HepG2 (cell line): ENCODE measurements around the gene PDIA6. TPM values are rescaled to one million over a fixed set of nuclear protein-coding genes. Genes with fewer than 3 reads are reported as not detected.

Experiments used
- BCL3 ChIP-seq: sonication (generic); formaldehyde crosslinking; IDR thresholded peaks from 2 replicates; pipeline ENCODE4 v1.5.1; 2020; ENCODE audit warnings: mild to moderate bottlenecking, missing genetic modification reagents, moderate library complexity
- CEBPB ChIP-seq: IDR thresholded peaks from 2 replicates; pipeline ENCODE4 v1.6.1; 2011; ENCODE audit warnings: low read depth, low read length, improper control_type of control experiment, borderline replicate concordance
- DR1 ChIP-seq: sonication (generic); formaldehyde crosslinking; IDR thresholded peaks from 2 replicates; pipeline ENCODE4 v1.8.0; 2021; ENCODE audit warnings: mild to moderate bottlenecking, missing genetic modification reagents, inconsistent platforms
- GPN1 ChIP-seq: sonication (generic); formaldehyde crosslinking; IDR thresholded peaks from 2 replicates; pipeline ENCODE4 v1.5.1; 2020; ENCODE audit warnings: missing genetic modification reagents, borderline replicate concordance
- HIC2 ChIP-seq: sonication (generic); formaldehyde crosslinking; IDR thresholded peaks from 2 replicates; pipeline ENCODE4 v1.9.0; 2022; ENCODE audit warnings: low read depth, missing genetic modification reagents
- HNF4G ChIP-seq, 2 experiments: sonication (generic) in 1 of 2; formaldehyde crosslinking in 1 of 2; IDR thresholded peaks; 2 replicates each; pipeline versions ENCODE4 v1.4.0 to v1.6.1; 2011 to 2020; ENCODE audit warnings: borderline replicate concordance in 2 of 2, low read depth in 2 of 2, mild to moderate bottlenecking in 2 of 2, low read length in 1 of 2, missing genetic modification reagents in 1 of 2, moderate library complexity in 1 of 2
- MIER2 ChIP-seq: IDR thresholded peaks from 2 replicates; pipeline ENCODE4 v1.6.1; 2016; ENCODE audit warnings: missing biosample characterization, missing genetic modification reagents
- PATZ1 ChIP-seq: sonication (generic); formaldehyde crosslinking; IDR thresholded peaks from 2 replicates; pipeline ENCODE4 v1.4.0; 2020; ENCODE audit warnings: missing genetic modification reagents
- PHF8 ChIP-seq: sonication (generic); formaldehyde crosslinking; IDR thresholded peaks from 2 replicates; pipeline ENCODE4 v1.5.0; 2020; ENCODE audit warnings: missing genetic modification reagents
- PRDM15 ChIP-seq: sonication (generic); formaldehyde crosslinking; IDR thresholded peaks from 2 replicates; pipeline ENCODE4 v1.4.0; 2020; ENCODE audit warnings: missing genetic modification reagents
- TBL1XR1 ChIP-seq: fragments of 150-350 bp; IDR thresholded peaks from 2 replicates; pipeline ENCODE4 v1.6.1; 2014; ENCODE audit warnings: borderline replicate concordance, low read length; ENCODE audit not compliant: partially characterized antibody
- UBTF ChIP-seq: sonication (generic); formaldehyde crosslinking; IDR thresholded peaks from 2 replicates; pipeline ENCODE4 v1.4.0; 2020; ENCODE audit warnings: mild to moderate bottlenecking, missing genetic modification reagents
- YY1 ChIP-seq: IDR thresholded peaks from 2 replicates; pipeline ENCODE4 v1.6.1; 2011; ENCODE audit warnings: low read length, low read depth, moderate library complexity, mild to moderate bottlenecking; ENCODE audit not compliant: insufficient read depth, insufficient replicate concordance
- ZNF282 ChIP-seq: fragments of 450-650 bp; IDR thresholded peaks from 2 replicates; pipeline ENCODE4 v1.6.1; 2018; ENCODE audit not compliant: partially characterized antibody
- ZNF547 ChIP-seq: sonication (generic); formaldehyde crosslinking; IDR thresholded peaks from 2 replicates; pipeline ENCODE4 v1.5.1; 2020; ENCODE audit warnings: mild to moderate bottlenecking, missing genetic modification reagents
- ZNF660 ChIP-seq: sonication (generic); formaldehyde crosslinking; IDR thresholded peaks from 2 replicates; pipeline ENCODE4 v1.5.1; 2020; ENCODE audit warnings: mild to moderate bottlenecking, low read depth, missing genetic modification reagents, borderline replicate concordance
- ZNF761 ChIP-seq: sonication (generic); formaldehyde crosslinking; conservative IDR thresholded peaks from 2 replicates; pipeline ENCODE4 v1.4.0; 2020; ENCODE audit warnings: mild to moderate bottlenecking, missing genetic modification reagents
- polyA plus RNA-seq, 8 experiments: library from polyadenylated mRNA; depleted of rRNA in 3 of 8; stranded (reverse) in 7 of 8; unstranded in 1 of 8; fragments of >200 nt; fragmentation: Illumina TruSeq in 4 of 8; extraction: Trizol in 4 of 8; gene quantifications; 2 replicates each; pipeline versions ENCODE4 v1.2.1 to v1.2.3, GENCODE V29; 2011 to 2016; ENCODE audit warnings: low read depth in 4 of 8, missing spikeins in 1 of 8, mixed read lengths in 1 of 8; ENCODE audit not compliant: insufficient read depth in 1 of 8
- total RNA-seq, 5 experiments: library from RNA; depleted of rRNA; stranded (reverse); fragments of >200 nt; fragmentation: Illumina TruSeq; extraction: Trizol; gene quantifications; 2 replicates each; pipeline ENCODE4 v1.2.3, GENCODE V29; 2016; ENCODE audit warnings: low read depth in 1 of 5

PDIA6 gene
- total and polyA plus RNA-seq, 2 of the 13 experiments (the other 11 are each of a cell fraction or from before 2014, with no cell fraction given): 586 to 642 TPM

GRCh38 chr2:10759151-10759714 lies 53.4 kb downstream of the PDIA6 start (continued):
- TF ChIP-seq BCL3 (CRISPR knock-in tag): peak; percentile 45; the same call in 1 of the 2 replicates
- TF ChIP-seq DR1 (CRISPR knock-in tag): no peak
- TF ChIP-seq CEBPB: peak; percentile 48; the same call in 1 of the 2 replicates
- TF ChIP-seq TBL1XR1: no peak
- TF ChIP-seq ZNF660 (CRISPR knock-in tag): no peak
- no peak for TF ChIP-seq YY1
- TF ChIP-seq GPN1: no peak
- 0 out of 2 replicates have a peak, but pooled peaks have one; percentile 15 for TF ChIP-seq HNF4G (IDR thresholded peaks at IDR 0.05; ENCODE audit: borderline replicate concordance, low read depth, low read length)
- no peak for TF ChIP-seq HNF4G (CRISPR knock-in tag; IDR thresholded peaks at IDR 0.05; ENCODE audit: borderline replicate concordance, low read depth)
- 0 out of 2 replicates have a peak, but pooled peaks have one; percentile 12 for TF ChIP-seq PHF8 (CRISPR knock-in tag)
- peak; percentile 36; the same call in 1 of the 2 replicates for TF ChIP-seq UBTF (CRISPR knock-in tag)
- 0 out of 2 replicates have a peak, but pooled peaks have one; percentile 68 for TF ChIP-seq ZNF547 (CRISPR knock-in tag)
- no peak for TF ChIP-seq ZNF282
- no peak for TF ChIP-seq MIER2
- TF ChIP-seq PRDM15 (CRISPR knock-in tag): no peak
- 0 out of 2 replicates have a peak, but pooled peaks have one; percentile 10 for TF ChIP-seq ZNF761 (CRISPR knock-in tag)
- peak; percentile 76 for TF ChIP-seq HIC2
- TF ChIP-seq PATZ1: 0 out of 2 replicates have a peak, but pooled peaks have one; percentile 9
